ENCODE measurements around the gene DENND1A.
"Not testable (repeated sequence)": the region's sequence is repeated elsewhere in the genome, so short reads cannot be mapped to it uniquely, and the experiment has no call there.

DENND1A gene

DNA sequence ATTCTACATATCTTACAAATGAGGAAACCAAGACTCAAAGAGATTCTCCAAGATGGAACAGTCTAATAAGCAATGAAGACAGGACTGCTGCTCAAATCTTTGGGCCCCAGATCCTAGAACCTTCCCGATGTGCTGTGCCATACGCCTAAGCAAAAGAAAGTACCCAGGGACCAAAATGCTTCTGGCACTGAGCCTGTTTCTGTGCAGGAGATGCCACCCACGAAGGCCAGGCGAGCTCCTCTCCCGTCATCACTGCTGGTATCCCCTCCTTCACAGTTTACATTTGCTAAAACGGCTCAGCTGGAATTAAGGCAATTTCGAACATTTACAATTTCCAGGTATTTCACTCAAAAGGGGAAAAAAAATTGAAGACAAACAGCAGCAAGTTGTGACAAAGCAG lies 277.5 kb downstream of the DENND1A start:
- no peak for DNase-seq (ENCODE audit: low read depth)

DNA sequence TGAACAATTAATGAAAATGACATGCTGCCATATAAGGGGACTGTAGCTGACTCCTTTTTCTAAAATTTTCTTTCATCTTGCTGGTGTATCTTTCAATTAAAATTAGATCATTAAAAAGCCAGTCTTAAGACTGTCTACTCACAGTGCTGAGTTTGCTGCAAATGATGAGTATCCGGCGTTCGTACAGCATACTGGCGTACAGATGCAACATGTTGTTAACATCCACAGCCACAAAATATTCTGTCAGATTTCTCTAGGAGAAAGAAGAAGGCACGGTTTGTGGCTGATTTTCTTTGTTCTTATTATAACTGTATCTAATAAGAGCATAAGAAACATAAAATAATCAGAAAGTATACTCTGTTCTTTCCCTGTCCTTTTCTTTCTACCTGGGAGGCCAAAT lies 278.1 kb downstream of the DENND1A start:
- DNase-seq (ENCODE audit: low read depth), result no peak

DNA sequence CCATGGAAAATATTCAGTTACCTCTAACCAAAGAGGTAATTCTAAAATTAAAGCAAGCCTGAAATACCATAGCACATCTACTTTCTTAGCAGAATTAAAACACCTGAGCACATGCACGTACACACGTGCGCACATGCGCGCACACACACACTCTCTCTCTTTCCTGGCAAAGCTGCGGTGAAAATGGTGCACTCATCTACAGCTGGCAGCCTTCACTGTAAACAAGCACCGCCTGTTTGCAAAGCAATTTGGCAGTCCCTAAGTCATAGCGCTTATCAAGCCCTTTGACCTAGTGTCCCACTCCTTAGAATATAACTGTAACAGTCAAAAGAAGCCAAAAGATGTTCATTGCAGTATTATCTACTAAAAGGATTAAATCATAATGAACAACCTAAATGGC lies 278.7 kb downstream of the DENND1A start:
- DNase-seq (ENCODE audit: low read depth), result no peak

DNA sequence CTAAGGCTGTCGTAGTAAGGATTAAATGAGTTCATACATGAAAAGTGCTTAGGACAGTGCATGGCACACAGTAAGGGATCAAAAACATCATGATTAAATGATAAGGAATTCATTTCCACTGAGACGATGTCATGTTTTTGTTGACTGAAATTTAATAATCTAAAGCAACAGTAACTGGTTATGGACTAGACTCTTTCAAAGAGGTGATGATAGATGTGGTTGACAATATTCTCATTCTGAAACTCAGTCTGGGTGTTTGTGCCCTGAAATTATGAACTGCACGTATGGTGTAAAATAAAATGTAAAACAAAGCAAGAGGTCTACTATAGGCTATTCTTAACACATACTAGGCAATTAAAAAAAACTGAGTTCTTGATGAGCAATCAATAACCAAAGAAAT lies 280.0 kb downstream of the DENND1A start:
- DNase-seq (ENCODE audit: low read depth), result no peak

DNA sequence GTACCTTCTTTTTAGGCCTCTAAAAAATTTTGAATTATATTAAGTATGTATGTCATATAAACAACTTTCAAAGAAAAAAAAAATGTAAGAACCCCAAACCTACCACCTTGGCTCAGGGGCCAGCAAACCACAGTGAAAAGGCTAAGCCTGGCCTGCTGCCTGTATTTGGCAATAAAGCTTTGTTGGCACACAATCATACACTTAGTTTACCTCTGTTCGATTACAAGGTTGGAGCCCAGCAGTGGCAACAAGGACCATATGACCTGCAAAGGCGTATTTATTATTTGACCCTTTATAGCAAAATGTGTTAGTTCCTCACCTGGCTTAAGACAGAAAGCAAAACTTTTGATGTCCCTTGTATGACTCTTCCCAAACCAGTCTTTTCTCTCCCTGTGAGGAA lies 282.8 kb downstream of the DENND1A start:
- DNase-seq (ENCODE audit: low read depth), result no peak

DNA sequence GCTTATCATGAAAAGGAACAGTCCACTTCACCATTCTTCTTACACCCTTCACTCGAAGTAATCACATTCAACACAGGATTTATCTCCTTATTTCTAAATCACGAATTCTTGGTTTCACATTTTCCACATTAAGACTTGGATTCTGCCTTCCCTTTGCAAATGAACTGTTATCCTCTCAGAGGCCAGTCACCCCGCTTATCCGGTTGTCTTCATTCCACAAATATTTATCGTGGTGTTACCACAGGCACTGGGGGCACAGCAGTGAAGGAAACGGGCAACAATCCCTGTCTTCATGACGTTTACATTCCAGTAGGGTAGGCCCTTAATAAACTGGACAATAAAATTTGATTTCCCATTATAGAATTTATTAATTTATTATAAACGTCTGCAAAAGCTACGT lies 284.2 kb downstream of the DENND1A start:
- DNase-seq (ENCODE audit: low read depth), result no peak

DNA sequence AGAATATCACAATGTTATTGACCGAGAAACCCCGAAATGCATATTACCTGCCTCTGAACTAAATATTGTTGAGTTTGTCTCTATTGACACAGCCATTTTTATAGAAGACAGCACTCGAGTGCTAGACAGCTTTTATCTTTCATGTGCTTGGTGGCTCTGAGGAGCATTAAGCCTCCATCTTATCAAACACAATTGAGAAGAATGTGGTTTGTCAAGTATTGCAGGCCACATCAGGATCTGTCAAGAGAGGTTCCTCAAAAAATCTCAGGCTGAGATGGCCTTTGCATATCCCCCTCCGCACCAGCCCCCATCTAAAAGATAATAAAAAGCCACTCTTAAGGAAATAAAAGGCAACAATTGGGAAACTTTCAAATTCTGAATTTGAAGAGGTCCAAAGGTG lies 284.8 kb downstream of the DENND1A start:
- no peak for DNase-seq (ENCODE audit: low read depth)

DNA sequence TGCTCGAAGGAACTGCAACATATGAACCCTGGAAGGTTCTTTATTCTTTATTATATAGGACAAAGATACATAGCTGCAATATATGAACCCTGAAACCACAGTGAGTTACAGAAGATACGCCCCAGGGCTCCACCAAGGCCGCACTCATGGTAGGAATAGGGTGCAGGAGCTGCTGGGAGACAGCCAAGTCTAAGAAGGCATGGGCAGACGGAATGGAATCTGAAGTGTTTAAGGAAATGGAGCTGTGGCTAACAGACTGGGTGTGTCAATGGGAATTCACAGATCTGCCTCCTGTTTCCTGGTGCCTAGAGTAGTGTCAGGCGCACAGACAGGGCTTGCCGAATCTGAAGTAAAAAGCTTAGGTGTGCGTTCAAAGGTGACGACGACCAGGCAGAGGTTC lies 286.4 kb downstream of the DENND1A start:
- DNase-seq (ENCODE audit: low read depth), result no peak

DNA sequence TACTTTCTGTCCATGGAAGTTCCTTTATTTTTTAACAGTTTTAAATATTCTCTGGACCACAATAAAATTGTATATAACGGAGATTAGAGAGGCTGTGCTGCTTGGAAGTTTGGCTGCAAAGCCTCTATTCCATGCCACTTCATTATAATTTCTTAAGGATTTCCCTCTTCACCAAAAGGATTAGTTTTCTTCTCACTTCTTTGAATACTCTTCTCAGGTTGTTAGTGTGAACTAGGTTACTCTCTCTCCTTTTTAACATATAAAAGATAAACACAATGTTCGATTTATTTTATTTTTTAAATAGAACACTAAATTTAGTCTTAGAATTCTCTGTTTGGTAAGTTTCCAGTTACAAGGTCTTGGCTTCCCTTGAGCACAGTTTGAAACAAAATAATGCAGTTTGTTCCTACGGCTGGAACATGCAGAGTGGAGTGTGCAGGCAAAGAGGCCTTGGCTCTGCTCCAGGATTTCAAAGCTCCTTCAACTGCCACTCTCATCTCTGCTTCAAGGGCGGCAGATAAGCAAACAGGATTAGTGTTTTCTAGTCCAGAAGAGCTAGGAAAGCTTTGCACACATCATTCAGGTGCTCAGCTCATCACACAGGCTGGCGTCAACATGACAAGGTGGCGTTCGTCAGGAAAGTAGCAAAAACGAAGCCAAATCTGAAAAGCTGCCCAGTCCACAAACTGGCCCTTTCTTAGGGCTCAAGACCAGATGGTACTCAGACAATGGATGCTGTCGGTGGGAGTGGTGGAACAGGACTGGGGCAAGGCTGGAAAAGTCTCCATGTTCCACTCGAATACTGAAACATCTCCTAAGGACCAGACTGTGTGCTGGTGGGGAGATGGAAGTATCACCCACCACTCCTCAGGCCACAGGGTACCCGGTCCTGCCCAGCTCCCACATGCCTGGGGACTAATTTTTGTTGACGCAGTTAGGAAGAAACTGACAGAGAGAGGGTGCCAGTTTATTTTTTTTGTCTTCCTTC lies 287.3 kb downstream of the DENND1A start:
- DNase-seq (ENCODE audit: low read depth), result no peak

DNA sequence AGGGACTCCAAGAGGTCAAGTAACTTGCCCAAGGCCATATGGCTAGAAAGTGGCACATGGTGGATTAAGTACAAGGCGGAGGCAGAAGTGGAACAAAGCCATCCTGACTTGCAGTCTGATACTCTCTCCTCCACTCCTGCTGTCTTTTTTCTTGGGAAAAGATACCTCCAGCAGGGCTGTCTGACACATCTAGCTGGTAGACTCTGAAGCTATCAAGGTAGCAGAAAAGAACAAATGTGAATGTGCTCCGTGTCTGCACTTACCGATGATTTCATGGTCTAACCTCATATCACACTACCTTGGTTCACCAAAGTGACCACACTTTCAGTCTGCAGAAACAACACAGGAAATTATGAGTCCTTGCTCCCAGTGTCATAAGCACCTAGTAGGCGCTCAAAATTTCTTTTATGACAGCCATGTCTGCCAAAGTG lies 289.1 kb downstream of the DENND1A start:
- no peak for DNase-seq (ENCODE audit: low read depth)

DNA sequence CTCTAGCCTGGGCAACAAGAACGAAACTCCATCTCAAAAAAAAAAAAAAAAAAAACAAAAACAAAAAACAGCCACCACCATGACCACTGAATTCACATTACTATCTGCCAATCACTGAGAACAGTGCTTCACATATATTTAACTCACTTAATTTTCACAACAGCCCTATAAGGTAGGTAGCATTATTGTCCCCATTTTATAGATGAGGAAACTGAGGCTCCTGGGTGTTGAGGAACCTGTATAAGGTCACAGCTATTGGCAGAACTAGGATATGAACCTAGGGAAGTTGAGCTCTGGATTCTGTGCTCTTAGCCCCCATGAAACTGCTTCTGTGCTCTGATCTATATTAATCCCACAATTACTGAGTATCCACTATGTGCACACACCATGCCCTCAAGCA lies 290.2 kb downstream of the DENND1A start:
- DNase-seq (ENCODE audit: low read depth), result no peak

DNA sequence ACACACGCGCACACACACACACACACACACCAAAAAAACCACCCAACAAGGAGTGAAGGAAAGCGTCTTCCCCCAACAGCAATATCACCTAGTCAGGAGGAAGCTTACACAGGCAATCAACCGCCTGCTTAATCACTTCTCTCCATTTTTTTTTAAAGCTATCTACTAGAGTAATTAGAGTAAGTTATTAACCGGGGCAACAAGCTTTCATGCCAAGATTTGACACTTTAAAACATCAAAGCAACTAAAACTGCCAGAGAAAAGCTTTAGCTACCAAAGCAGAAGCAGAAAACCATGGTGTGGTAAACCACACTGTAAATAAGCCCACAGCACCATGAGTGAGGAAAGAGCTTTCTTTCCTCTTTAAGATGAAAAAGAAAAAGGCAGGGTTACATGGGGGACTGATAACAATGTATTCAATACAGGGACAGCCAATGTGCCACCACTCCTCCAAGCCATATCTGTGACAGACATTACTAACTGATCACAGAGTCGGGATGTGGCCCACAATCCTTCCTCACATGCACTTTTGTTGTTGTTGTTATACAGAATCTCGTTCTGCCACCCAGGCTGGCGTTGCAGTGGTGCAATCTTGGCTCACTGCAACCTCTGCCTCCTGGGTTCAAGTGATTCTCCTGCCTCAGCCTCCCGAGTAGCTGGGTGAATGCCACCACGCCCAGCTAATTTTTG lies 291.8 kb downstream of the DENND1A start:
- DNase-seq (ENCODE audit: low read depth), result no peak

DNA sequence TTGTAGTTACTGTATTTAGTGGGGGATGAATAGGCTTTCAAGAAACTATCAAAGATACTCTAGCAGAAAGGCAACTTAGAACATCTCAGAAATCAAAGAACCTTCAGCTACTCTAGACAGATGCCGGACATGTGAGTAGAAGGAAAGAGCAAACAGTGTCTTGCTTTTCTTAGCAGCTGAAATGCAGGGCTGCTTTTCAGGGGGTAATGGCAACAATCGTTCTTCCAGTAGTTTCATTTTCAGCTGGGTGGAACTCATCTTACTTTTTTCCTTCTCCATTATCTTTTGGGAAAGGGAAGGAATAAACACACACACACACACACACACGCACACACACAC lies 292.4 kb downstream of the DENND1A start:
- no peak for DNase-seq (ENCODE audit: low read depth)

DNA sequence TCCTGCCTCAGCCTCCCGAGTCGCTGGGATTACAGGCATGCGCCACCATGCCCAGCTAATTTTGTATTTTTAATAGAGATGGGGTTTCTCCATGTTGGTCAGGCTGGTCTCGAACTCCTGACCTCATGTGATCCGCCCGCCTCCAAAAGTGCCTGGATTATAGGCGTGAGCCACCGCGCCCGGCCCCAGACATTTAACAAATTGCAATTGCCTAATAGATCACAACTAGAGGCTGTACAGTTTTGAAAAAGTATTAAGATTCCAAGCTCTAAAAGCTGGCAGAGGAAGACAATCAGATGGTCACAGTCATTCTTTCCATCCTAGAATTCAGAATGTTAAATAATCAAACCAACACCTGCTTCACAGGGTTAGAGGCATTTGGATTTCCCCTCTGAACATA lies 293.1 kb downstream of the DENND1A start:
- not testable (repeated sequence) for DNase-seq (ENCODE audit: low read depth)

DNA sequence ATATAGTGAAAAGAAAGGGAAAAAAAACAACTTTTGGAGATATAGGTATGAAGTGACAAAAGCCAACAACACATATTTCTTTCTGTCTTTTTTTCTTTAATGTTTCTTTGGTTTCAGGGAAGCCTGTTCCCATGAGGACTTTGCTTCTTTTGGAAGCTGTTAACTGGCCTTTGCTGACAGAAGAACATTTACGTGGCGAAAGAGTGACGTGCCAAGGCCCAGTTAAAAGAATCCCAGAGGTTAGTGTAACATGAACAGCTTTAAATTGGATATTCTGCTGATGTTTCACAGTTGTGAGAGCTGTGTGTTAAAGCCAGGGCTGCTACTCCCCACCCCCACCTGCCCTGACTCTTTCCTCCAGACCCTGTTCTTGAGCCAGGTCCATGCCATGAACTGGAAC lies 298.1 kb downstream of the DENND1A start:
- DNase-seq (ENCODE audit: low read depth), result no peak

DNA sequence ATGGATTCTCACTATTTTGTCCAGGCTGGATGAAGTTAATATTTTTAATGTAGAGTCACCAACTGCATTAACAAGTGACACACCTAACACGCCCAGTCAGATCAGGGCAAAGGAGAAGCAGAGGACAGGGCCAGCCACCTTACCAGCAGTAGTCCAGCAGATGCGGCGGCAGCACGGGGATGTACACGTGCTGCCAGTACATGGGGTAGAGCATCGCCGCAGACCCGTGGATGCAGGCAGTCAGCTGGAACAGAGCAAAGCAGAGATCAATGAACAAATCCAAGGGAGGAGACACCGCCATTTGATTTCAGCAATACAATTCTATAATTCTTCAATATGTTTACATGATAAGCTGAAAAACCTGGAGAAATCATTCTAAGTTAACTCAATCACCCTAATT lies 299.7 kb downstream of the DENND1A start:
- no peak for DNase-seq (ENCODE audit: low read depth)

DNA sequence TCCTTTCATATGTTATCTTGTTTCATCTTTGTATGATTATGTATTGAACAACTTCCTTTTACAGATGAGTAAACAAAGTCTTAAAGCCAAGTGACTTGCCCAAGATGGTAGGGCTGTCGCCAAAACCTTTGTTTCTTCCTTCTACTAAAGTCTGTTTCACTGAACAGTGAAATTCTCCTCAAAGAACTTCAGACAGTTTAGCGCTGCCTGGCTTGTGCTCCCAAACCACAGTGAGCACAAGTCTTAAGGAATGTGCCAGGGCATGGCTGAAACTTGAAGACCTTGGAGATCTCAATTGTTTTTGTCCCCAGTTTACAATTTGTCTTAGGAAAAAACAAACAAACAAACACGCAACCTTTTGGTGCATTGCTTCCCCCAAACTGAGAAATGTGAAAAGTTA lies 300.4 kb downstream of the DENND1A start:
- DNase-seq (ENCODE audit: low read depth), result no peak

DNA sequence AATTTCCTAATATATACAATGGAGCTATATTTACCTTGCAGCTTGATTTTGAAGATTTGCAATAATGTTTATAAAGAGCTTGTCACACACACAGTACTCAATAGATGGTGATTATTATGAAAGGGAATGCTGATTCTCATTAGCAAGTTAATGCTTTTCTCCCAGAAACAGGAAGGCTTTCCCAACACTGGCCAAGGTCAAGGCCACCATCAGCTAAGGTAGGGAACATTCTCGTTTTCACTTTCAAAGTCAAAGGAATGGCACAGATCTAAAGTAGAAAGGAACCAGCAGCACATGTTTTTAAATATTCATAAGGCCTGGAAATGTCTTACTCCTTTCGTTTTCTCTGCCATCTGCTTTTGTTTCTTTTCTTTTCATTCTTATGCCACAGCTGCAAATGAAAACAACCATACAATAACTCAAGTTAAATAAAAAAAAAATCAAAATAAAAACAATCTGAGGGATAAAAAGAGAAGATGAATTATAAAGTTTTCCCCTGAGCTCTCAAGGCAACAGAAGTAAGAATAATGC lies 307.1 kb downstream of the DENND1A start:
- no peak for DNase-seq (ENCODE audit: low read depth)

DNA sequence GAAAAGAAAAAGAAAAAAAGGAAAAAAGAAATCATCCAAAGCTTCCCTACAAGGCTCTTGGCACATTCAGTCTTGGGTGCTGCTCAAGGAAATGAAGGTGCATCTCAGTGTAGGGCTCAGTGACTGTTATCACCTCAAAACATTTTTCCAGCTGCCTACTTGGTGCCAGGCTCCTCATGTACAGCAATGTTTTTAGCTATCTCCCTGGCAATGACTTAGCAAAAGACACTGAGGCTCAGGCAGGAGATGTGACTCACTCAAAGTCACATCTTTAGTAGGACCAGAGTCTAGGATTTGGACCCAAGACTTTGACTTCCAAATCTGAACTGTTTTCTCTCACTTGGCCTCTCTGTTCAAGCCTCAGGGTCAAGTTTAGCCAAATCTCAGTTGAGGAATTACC lies 309.7 kb downstream of the DENND1A start:
- no peak for DNase-seq (ENCODE audit: low read depth)

DNA sequence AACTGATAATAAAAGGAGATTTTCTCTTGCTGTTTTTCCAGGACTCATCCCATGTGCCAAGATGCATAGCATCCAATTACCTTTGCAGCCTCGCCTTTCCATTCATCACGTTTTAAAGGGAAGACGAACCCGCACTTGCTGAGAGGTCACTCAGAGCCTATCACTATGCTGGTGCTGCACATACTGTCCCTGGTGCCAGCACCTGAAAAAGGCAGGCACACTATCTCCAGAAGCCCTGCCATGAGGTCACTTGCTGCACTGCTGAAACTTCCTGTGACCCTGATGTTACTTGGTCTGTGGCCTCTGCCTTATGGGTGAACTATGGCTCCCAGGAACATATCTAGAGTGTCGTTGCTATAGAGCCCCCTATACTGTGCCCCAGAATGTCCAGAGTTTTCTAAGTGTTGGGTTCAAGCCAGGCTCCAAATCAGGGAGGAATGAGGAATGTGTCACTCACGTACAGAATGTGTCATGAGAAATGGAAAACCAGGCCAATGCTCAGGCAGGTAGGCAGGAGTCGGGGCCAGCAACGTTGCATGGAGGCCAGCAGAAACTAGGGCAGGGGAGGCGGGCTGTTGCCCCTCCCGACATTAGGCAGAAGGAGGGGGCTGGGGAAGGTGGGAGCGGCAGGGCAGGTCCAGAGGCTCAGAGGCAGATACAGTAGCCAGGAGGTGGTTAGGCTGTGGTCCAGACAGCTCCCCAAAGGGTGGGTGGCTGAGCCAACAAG lies 311.8 kb downstream of the DENND1A start:
- no peak for DNase-seq (ENCODE audit: low read depth)

DNA sequence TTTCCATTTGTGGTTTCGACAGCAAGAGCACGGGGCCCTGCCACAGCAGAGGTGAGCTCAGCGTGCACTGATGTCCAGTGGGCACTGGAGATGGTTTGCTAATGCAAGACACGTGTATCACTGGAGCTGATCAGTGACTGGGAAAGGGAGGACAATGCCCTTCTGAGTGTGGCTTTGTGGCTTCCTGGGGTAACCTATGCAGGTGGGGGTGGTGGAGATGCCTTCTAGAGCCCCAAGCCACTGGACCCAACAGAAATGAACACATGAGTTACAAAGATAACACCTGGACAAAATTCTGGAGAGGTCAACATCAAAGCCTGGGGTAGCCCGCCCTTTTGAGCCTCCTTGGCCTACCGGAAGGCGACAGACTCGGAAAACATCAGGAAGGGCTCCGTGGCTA lies 312.6 kb downstream of the DENND1A start:
- DNase-seq (ENCODE audit: low read depth), result no peak

DNA sequence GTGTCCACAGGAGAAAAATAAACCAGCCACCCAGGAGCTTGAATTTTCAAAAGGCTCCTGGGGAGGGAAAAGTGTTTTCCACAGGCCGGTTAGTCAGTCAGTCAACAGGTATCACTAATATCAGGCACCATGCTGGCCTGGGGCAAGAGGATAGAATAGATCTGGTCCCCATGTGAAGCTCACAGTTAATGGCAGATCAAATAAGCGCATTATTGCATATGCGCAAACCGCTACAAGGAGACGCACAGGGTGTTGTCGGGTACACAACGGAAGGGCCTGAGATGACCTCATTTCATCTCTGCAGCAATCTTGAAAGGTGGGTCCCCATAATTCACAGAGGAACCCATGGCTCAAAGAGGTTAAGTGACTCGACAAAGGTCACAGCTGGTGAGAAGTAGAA lies 313.2 kb downstream of the DENND1A start:
- DNase-seq (ENCODE audit: low read depth), result no peak

DNA sequence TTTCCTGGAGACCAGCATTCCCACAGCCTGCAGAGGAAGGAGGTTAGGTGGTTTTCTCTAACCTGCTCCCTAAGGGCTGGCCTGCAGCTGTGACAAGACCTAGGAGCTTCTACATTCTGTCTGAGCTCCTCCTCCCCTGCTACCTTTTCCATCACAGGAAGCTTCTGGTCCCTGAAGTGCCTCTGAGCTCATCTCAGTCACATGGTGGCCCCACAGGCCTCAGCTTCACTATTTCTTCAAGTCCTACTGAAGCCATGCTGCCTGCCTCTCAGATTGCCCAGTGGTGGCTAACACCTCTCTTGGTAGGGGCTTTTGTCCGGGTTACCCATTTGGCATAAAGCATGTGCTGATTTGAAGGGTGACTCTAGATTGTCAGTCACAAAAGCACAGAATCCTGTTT lies 314.5 kb downstream of the DENND1A start:
- DNase-seq (ENCODE audit: low read depth), result no peak
